RWPE1 (cell line): ENCODE results near the gene CCT6B.
"Not testable (repeated sequence)": the region's sequence is repeated elsewhere in the genome, so short reads cannot be mapped to it uniquely, and the experiment has no call there.

Experiments
- CTCF ChIA-PET: fragments of 350-600 bp; sonication (Branson Sonifier 250); formaldehyde crosslinking; extraction: SDS; loops from one replicate; lab custom pipeline; 2021; lab: Yijun Ruan, JAX
- POLR2A ChIA-PET: fragments of 400-600 bp; formaldehyde crosslinking; extraction: SDS; loops from one replicate; lab custom pipeline; 2020; ENCODE audit warnings: antibody characterized with exemption; ENCODE audit not compliant: low non-redundant PET; lab: Yijun Ruan, JAX
- DNase-seq: peaks from one replicate; pipeline ENCODE4 v3.0.0; 2012; ENCODE audit warnings: low spot score
- H3K27ac ChIP-seq: fragments of 450-650 bp; 2 replicates; pipeline ENCODE4 v1.5.1; 2017
- TF ChIP-seq, protein P1 (sequence below): fragments of 450-650 bp; conservative IDR thresholded peaks from 2 replicates; pipeline ENCODE4 v1.5.1; 2017; ENCODE audit warnings: low read depth, mild to moderate bottlenecking

Gene CCT6B

DNA sequence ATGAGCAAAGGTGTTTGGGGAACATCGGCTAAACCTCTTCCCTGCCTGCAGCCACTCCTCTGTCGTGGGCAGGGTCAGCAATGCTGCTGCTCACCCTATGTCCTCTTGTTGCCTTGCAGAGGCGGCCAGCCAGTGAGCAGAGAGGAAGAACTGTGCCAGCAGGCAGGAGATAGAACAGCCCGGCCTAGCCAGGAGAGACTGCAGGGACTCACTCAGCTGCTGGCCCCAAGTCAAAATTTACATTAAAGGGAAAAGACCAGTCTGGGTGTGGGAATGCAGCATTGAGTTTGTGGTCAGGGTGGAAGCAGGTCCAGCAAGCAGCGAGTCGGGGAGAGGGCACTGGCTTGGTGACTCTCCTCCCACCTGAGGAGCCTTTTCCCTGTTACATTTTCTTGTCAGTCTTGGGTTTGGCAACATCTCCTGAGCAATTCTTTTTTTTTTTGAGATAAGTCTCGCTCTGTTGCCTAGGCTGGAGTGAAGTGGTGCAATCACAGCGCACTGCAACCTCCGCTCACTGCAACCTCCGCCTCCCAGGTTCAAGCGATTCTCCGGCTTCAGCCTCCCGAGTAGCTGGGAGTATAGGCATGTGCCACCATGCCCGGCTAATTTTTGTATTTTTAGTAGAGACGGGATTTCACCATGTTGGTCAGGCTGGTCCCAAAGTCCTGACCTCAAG lies 41.8 kb upstream of the CCT6B start:
- TF ChIP-seq, protein P1, sequence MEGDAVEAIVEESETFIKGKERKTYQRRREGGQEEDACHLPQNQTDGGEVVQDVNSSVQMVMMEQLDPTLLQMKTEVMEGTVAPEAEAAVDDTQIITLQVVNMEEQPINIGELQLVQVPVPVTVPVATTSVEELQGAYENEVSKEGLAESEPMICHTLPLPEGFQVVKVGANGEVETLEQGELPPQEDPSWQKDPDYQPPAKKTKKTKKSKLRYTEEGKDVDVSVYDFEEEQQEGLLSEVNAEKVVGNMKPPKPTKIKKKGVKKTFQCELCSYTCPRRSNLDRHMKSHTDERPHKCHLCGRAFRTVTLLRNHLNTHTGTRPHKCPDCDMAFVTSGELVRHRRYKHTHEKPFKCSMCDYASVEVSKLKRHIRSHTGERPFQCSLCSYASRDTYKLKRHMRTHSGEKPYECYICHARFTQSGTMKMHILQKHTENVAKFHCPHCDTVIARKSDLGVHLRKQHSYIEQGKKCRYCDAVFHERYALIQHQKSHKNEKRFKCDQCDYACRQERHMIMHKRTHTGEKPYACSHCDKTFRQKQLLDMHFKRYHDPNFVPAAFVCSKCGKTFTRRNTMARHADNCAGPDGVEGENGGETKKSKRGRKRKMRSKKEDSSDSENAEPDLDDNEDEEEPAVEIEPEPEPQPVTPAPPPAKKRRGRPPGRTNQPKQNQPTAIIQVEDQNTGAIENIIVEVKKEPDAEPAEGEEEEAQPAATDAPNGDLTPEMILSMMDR: no peak
- POLR2A ChIA-PET: no interaction called here
- H3K27ac ChIP-seq: no peak overlapping the region
- DNase-seq: no peak
- CTCF ChIA-PET: interaction anchor here (0.9 kb wide), 1 partner anchor 117 kb away, joined by 3 read pairs; the partner anchor contains the start of gene RAD51D

DNA sequence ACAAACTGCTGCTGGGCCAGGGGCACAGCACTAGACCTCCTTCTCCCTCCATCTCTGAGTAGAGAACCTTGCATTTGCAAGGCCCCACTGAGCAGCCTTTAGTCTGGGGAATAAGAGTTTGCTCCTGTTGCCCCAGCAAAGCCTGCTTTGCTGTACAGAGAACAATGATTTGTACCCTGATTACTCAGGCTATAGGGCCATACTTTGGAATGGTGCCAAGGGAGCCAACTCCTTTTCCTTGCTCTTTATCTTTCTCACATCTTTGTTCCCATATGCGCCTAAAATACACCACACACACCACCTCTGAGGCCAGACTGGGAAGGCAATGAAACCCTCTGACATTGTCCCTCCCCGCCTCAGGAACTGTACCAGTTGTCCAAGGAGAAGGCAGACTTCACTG lies 40.3 kb upstream of the CCT6B start:
- ChIA-PET CTCF (interaction anchor here (1.9 kb wide), 1 partner anchor 88 kb away, joined by 4 read pairs; no protein-coding TSS in a partner anchor), POLR2A (no interaction called here)
- TF ChIP-seq, protein P1: no peak
- no peak overlapping the region for H3K27ac ChIP-seq
- no peak for DNase-seq

DNA sequence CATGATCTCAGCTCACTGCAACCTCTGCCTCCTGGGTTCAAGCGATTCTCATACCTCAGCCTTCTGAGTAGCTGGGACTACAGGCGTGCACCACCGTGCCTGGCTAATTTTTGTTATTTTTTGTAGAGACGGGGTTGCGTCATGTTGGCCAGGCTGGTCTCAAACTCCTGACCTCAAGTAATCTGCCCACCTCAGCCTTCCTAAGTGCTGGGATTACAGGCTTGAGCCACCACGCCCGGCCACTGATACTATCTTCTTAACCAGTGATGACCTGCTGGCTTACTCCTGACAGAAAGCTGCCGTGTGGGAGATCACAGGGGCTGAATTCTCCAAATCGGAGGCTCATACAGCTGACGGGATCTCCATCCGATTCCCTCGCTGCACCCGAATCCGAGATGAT lies 39.7 kb upstream of the CCT6B start:
- POLR2A ChIA-PET: not testable (repeated sequence)

DNA sequence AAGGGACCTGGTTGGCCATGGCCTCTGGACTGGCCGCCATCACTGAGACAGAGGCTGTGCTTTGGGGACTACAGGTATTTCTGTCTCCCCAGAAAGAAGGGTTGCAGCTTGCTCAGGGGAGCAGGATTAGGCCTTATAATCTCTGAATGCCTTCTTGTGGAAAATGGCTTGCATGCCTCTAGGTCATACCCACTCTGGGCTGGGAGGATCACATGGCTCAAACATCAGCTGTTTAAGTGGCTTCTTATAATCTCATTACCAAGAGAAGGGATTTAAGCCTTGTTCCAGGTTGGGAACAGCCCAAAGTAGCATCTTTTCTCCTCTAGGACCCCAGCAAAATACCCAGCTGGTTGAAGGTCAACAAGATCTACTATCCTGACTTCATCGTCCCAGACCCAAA lies 38.2 kb upstream of the CCT6B start:
- TF ChIP-seq, protein P1: no peak
- CTCF ChIA-PET: interaction anchor here (1.9 to 2.6 kb wide), 2 partner anchors 90 to 120 kb away, joined by 4 to 13 read pairs; partner anchors contain the start of gene RAD51D
- DNase-seq: no peak
- POLR2A ChIA-PET: no interaction called here
- H3K27ac ChIP-seq: no peak overlapping the region

More for the DNA sequence above, 39.7 kb upstream of the CCT6B start:
- DNase-seq, H3K27ac ChIP-seq: not testable (repeated sequence)
- CTCF ChIA-PET: interaction anchor here (1.9 to 2.6 kb wide), 2 partner anchors 89 to 118 kb away, joined by 4 to 13 read pairs; partner anchors contain the start of gene RAD51D

DNA sequence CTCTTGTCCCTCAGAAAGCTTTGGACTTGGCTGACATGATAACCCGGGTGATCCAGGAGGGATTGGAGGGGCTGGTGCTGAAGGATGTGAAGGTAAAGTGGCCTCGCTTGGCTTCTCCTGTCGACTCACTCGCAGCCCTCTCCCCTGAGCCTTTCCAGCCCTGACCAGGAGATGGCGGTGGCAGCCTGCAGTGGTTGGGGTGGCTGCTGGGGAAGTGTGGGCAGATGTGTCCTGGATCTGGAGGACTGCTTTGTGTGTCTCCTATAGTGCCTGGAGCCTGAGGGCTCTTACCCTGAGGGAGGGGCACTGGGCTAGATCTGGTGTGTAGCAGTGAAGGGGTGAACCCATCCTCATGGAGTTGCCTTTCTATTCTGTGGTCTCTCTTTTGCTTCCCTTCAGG lies 36.9 kb upstream of the CCT6B start:
- DNase-seq: peak; percentile 75
- TF ChIP-seq, protein P1: peak; percentile 76
- ChIA-PET CTCF (interaction anchor here (0.5 to 2.6 kb wide), 4 partner anchors 121 to 466 kb away, joined by 3 to 13 read pairs (median 3); partner anchors contain the start of gene RAD51D), POLR2A (no interaction called here)
- H3K27ac ChIP-seq: no peak overlapping the region

DNA sequence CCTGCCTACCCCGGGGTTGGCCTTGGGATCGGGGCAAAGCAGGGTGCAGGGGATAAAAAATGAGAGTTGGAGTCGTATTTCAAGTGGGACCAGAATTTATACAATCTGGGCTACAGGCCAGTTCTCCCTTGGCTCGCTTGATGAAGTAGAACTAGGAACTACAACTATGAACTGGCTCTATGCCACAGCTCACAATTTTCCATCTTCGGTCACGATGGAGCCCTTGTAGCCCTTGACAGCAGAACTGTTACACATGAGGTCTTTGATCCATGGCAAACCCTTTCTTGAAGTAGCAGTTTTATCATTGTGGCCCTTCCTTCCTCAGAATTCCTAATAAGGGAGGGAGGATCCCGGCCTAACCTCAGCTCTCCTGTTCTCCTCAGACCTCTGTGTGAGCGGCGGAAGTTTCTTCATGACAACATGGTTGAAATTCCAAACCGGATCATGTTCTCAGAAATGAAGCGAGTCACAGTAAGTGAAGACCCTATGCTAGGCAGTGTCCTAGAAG lies 36.1 kb upstream of the CCT6B start:
- H3K27ac ChIP-seq: no peak overlapping the region
- DNase-seq: no peak
- POLR2A ChIA-PET: no interaction called here
- CTCF ChIA-PET: interaction anchor here (0.7 to 0.8 kb wide), 2 partner anchors 123 to 132 kb away, joined by 3 read pairs; no protein-coding TSS in a partner anchor
- TF ChIP-seq, protein P1: no peak
